ENCODE measurements around the gene FOXK2. TPM values are rescaled to one million over a fixed set of nuclear protein-coding genes. Genes with fewer than 3 reads are reported as not detected.

Gene FOXK2
- total RNA-seq, 1 experiment from 2014 or later: 107 TPM

GRCh38 chr17:82559566-82560251 is 40.2 kb downstream of the FOXK2 start:
- no TSS peak for BruUV-seq (replicated peaks)
- peaks cover 12% of the 10 kb centered on the region for H3K4me1 ChIP-seq (ENCODE audit: insufficient read depth, low read length, poor library complexity, severe bottlenecking)
- peaks cover 7% of the 10 kb centered on the region for H3K36me3 ChIP-seq (ENCODE audit: insufficient read depth, low read length, poor library complexity, severe bottlenecking)
- H3K27me3 ChIP-seq (replicated peaks; ENCODE audit: insufficient read depth, low read depth, low read length, poor library complexity): no peaks in the 10 kb centered on the region
- no peak overlapping the region for H3K4me3 ChIP-seq (ENCODE audit: low read depth, low read length, poor library complexity, severe bottlenecking)
- POLR2A ChIA-PET (ENCODE audit: low non-redundant PET): no interaction called here
- no peaks in the 10 kb centered on the region for H3K9me3 ChIP-seq (ENCODE audit: low read depth, low read length, poor library complexity, severe bottlenecking)
- DNase-seq (ENCODE audit: low spot score): peak; percentile 33
- H3K27ac ChIP-seq (ENCODE audit: low read depth, low read length, poor library complexity, severe bottlenecking): peak overlapping the region; percentile 61
- CTCF ChIA-PET: no interaction called here
- intact Hi-C loops (cut with micrococcal nuclease; ENCODE audit: unreplicated experiment): no loop called here
- TF ChIP-seq CTCF (conservative IDR thresholded peaks at IDR 0.05; ENCODE audit: low read depth, low read length): no peak
- TF ChIP-seq EZH2 (IDR thresholded peaks at IDR 0.05; ENCODE audit: borderline replicate concordance, low read depth, low read length, poor library complexity, severe bottlenecking): no peak

GRCh38 chr17:82560252-82560642 is 40.7 kb downstream of the FOXK2 start:
- Histone ChIP-seq H3K27me3 (replicated peaks; ENCODE audit: insufficient read depth, low read depth, low read length, poor library complexity) (no peaks in the 10 kb centered on the region), H3K4me1 (ENCODE audit: insufficient read depth, low read length, poor library complexity, severe bottlenecking) (peaks cover 10% of the 10 kb centered on the region), H3K9me3 (ENCODE audit: low read depth, low read length, poor library complexity, severe bottlenecking) (no peaks in the 10 kb centered on the region), H3K27ac (ENCODE audit: low read depth, low read length, poor library complexity, severe bottlenecking) (peak overlapping the region; percentile 61), H3K4me3 (ENCODE audit: low read depth, low read length, poor library complexity, severe bottlenecking) (no peak overlapping the region), H3K36me3 (ENCODE audit: insufficient read depth, low read length, poor library complexity, severe bottlenecking) (peaks cover 13% of the 10 kb centered on the region)
- ChIA-PET POLR2A (ENCODE audit: low non-redundant PET) (no interaction called here), CTCF (no interaction called here)
- TF ChIP-seq EZH2 (IDR thresholded peaks at IDR 0.05; ENCODE audit: borderline replicate concordance, low read depth, low read length, poor library complexity, severe bottlenecking): no peak
- no peak for TF ChIP-seq CTCF (conservative IDR thresholded peaks at IDR 0.05; ENCODE audit: low read depth, low read length)
- DNase-seq (ENCODE audit: low spot score): no peak
- no TSS peak for BruUV-seq (replicated peaks)
- intact Hi-C loops (cut with micrococcal nuclease; ENCODE audit: unreplicated experiment): no loop called here

GRCh38 chr17:82560802-82561428 is 41.4 kb downstream of the FOXK2 start:
- POLR2A ChIA-PET (ENCODE audit: low non-redundant PET): no interaction called here
- TF ChIP-seq CTCF (conservative IDR thresholded peaks at IDR 0.05; ENCODE audit: low read depth, low read length) (no peak), EZH2 (IDR thresholded peaks at IDR 0.05; ENCODE audit: borderline replicate concordance, low read depth, low read length, poor library complexity, severe bottlenecking) (no peak)
- H3K9me3 ChIP-seq (ENCODE audit: low read depth, low read length, poor library complexity, severe bottlenecking): no peaks in the 10 kb centered on the region

More at GRCh38 chr17:82560802-82561428, 41.4 kb downstream of the FOXK2 start:
- Histone ChIP-seq H3K27me3 (replicated peaks; ENCODE audit: insufficient read depth, low read depth, low read length, poor library complexity) (no peaks in the 10 kb centered on the region), H3K36me3 (ENCODE audit: insufficient read depth, low read length, poor library complexity, severe bottlenecking) (peaks cover 17% of the 10 kb centered on the region), H3K4me1 (ENCODE audit: insufficient read depth, low read length, poor library complexity, severe bottlenecking) (peaks cover 10% of the 10 kb centered on the region), H3K27ac (ENCODE audit: low read depth, low read length, poor library complexity, severe bottlenecking) (peak overlapping the region; percentile 61), H3K4me3 (ENCODE audit: low read depth, low read length, poor library complexity, severe bottlenecking) (no peak overlapping the region)
- CTCF ChIA-PET: no interaction called here
- BruUV-seq (replicated peaks): no TSS peak
- no peak for DNase-seq (ENCODE audit: low spot score)
- intact Hi-C loops (cut with micrococcal nuclease; ENCODE audit: unreplicated experiment): no loop called here
